ENCODE data around the gene DCLK3. TPM values are rescaled to one million over a fixed set of nuclear protein-coding genes. Genes with fewer than 3 reads are reported as not detected.

The DCLK3 gene
- polyA plus RNA-seq, 1 donor (not counting 4 experiments of a cell fraction or from before 2014, with no cell fraction given), result not detected

DNA sequence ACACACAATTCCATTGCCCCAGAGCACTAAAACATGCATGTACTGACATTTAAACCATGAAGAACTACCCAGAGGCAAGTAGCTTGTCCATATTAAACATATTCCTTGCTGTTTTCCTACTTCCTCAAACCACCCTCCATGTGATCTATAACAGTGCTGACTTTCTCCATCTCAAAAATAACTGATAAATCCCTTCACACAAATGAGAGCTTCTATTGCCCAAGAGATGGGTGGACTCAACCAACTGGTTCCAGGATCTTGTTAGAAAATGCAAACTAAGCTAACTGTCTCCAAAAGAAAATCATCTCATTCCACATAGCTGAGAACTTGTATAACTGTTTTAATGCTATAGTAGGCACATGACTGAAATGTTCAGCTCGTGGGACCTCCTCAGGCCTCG is 29.6 kb downstream of the DCLK3 start:
- no peak overlapping the region for H3K9ac ChIP-seq (ENCODE audit: control insufficient read depth, extremely low read depth, insufficient read depth, low read length)
- DNase-seq (ENCODE audit: low read depth, low spot score), result no peak
- H3K36me3 ChIP-seq (ENCODE audit: control insufficient read depth in 2 of 2, extremely low read depth in 1 of 2, insufficient read depth in 2 of 2, low read length in 2 of 2), result no peaks in the 10 kb centered on the region
- no peak overlapping the region for H2AFZ ChIP-seq (ENCODE audit: control insufficient read depth, low read length)
- H3K4me2 ChIP-seq (ENCODE audit: control insufficient read depth, extremely low read depth, insufficient read depth, low read depth, low read length), result no peak overlapping the region
- no peak overlapping the region for H3K4me3 ChIP-seq (ENCODE audit: control insufficient read depth in 2 of 3, extremely low read depth in 1 of 3, insufficient read depth in 2 of 3, low read depth in 1 of 3, low read length in 3 of 3)
- H3K27me3 ChIP-seq (ENCODE audit: control insufficient read depth, extremely low read depth, insufficient read depth, low read length), result no peaks in the 10 kb centered on the region
- no peaks in the 10 kb centered on the region for H3K9me1 ChIP-seq (ENCODE audit: control insufficient read depth, extremely low read depth, insufficient read depth, low read length)
- no peak for FAIRE-seq
- dilution Hi-C loops (cut with MboI; ENCODE audit: extremely low pct_ligation_motif_present, low sequenced_read_pairs), result no loop called here
- no peaks in the 10 kb centered on the region for H4K20me1 ChIP-seq (ENCODE audit: control insufficient read depth, extremely low read depth, insufficient read depth, low read length)
- H3K4me1 ChIP-seq (ENCODE audit: control insufficient read depth, extremely low read depth, insufficient read depth, low read length), result no peaks in the 10 kb centered on the region
- no peak for TF ChIP-seq EZH2 (IDR thresholded peaks at IDR 0.05; ENCODE audit: low read length)
- TF ChIP-seq CTCF (optimal IDR thresholded peaks at IDR 0.05 in 1 of 3, IDR thresholded peaks at IDR 0.05 in 1 of 3, conservative IDR thresholded peaks at IDR 0.05 in 1 of 3; ENCODE audit: extremely low read depth in 1 of 3, insufficient read depth in 2 of 3, low read length in 3 of 3), result no peak
- H3K27ac ChIP-seq (ENCODE audit: control insufficient read depth, insufficient read depth, low read length), result no peak overlapping the region
- H3K79me2 ChIP-seq (ENCODE audit: control insufficient read depth, insufficient read depth, low read length), result no peaks in the 10 kb centered on the region
- no peaks in the 10 kb centered on the region for H3K9me3 ChIP-seq (ENCODE audit: control insufficient read depth, low read depth, low read length)

GRCh38 chr3:36733723-36734122 is 30.6 kb downstream of the DCLK3 start:
- Histone ChIP-seq H3K36me3 (ENCODE audit: control insufficient read depth in 2 of 2, extremely low read depth in 1 of 2, insufficient read depth in 2 of 2, low read length in 2 of 2) (no peaks in the 10 kb centered on the region), H4K20me1 (ENCODE audit: control insufficient read depth, extremely low read depth, insufficient read depth, low read length) (no peaks in the 10 kb centered on the region), H3K4me3 (ENCODE audit: control insufficient read depth in 2 of 3, extremely low read depth in 1 of 3, insufficient read depth in 2 of 3, low read depth in 1 of 3, low read length in 3 of 3) (no peak overlapping the region), H3K27me3 (ENCODE audit: control insufficient read depth, extremely low read depth, insufficient read depth, low read length) (no peaks in the 10 kb centered on the region), H3K4me1 (ENCODE audit: control insufficient read depth, extremely low read depth, insufficient read depth, low read length) (no peaks in the 10 kb centered on the region), H3K9ac (ENCODE audit: control insufficient read depth, extremely low read depth, insufficient read depth, low read length) (no peak overlapping the region), H3K9me1 (ENCODE audit: control insufficient read depth, extremely low read depth, insufficient read depth, low read length) (no peaks in the 10 kb centered on the region), H3K79me2 (ENCODE audit: control insufficient read depth, insufficient read depth, low read length) (no peaks in the 10 kb centered on the region), H2AFZ (ENCODE audit: control insufficient read depth, low read length) (no peak overlapping the region), H3K4me2 (ENCODE audit: control insufficient read depth, extremely low read depth, insufficient read depth, low read depth, low read length) (no peak overlapping the region), H3K27ac (ENCODE audit: control insufficient read depth, insufficient read depth, low read length) (no peak overlapping the region), H3K9me3 (ENCODE audit: control insufficient read depth, low read depth, low read length) (no peaks in the 10 kb centered on the region)
- dilution Hi-C loops (cut with MboI; ENCODE audit: extremely low pct_ligation_motif_present, low sequenced_read_pairs), result no loop called here
- FAIRE-seq, result no peak
- no peak for TF ChIP-seq CTCF (optimal IDR thresholded peaks at IDR 0.05 in 1 of 3, IDR thresholded peaks at IDR 0.05 in 1 of 3, conservative IDR thresholded peaks at IDR 0.05 in 1 of 3; ENCODE audit: extremely low read depth in 1 of 3, insufficient read depth in 2 of 3, low read length in 3 of 3)
- no peak for TF ChIP-seq EZH2 (IDR thresholded peaks at IDR 0.05; ENCODE audit: low read length)
- DNase-seq (ENCODE audit: low read depth, low spot score), result no peak

Data from keratinocyte (primary cell).